Suppressor macrophage treated with lipopolysaccharide for 1 hour (primary cell): Measurements from ENCODE around the gene DTNBP1.
A peak's percentile ranks its signal among the peaks of the same experiment; 100 is the strongest.

Experiments
- DNase-seq, 3 donors: peaks; one replicate each; pipeline ENCODE4 v3.0.0-alpha.2; 2020 to 2022

Gene DTNBP1

GRCh38 chr6:15530411-15530810 is 132.4 kb downstream of the DTNBP1 start:
- DNase-seq: peak; percentile 23 to 37 (median 26)

DNA sequence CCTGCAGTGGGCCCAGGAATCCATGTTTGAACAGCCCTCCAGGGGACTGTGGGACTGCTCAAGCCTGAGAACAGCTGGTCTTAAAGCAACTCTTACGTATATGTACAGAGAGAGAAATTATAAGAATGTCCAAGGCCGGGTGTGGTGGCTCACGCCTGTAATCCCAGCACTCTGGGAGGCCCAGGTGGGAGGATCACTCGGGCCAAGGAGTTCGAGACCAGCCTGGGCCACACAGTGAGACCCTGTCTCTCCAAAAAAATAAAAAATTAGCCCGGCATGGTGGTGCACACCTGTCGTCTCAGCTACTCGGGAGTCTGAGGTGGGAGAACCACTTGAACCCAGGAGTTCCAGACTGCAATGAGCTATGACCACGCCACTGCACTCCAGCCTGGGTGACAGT is 134.0 kb downstream of the DTNBP1 start:
- no peak for DNase-seq

GRCh38 chr6:15527838-15528617 is 134.8 kb downstream of the DTNBP1 start:
- no peak for DNase-seq

DNA sequence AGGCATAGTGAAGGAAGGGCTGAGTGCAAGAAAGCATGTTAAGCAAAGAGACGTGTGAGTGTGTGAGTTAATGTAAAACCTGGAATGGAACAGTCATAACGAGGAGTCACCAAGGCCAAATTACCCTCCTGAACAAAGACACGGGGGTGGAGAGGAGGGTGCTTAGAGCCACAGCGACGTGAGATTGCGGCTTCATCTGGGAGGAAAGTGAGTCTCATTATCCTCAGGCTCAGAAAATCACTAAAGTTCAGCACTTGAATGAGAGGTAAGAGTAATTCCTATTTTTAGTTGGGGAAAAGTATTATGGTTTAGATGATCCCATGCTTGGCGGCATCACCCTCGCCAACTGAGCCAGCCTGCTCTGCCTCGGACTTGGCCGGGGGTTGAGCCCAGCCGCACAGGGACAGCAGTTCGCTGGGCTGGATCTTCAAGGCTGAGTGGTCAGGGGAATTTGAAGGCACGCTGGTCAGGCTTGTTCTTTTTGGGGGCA is 136.6 kb downstream of the DTNBP1 start:
- DNase-seq: no peak

DNA sequence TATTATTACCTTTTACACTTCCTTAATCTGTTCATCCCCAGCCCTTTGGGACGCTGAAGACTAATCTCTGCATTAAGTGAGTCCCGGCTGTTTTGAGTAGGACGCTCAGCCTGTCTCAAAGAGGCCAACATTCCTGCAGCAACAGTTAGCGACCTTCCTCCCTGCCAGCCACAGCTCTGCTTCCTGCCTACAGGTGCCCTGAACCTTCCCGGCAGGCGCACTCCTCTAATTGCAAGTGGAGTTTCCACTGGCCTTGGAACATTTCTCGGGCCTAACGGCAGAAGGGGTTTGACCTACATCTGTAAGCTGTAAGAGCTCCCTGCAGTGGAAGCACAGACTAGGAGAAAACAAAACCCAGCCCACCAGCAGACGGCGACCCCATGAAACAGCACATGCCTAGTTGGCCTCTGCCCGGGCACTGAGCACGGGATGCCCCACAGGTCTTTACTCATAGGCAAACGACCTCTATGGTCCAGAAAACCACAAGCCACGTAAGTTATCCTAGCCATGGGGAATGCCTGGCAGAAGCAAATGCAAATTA is 137.9 kb downstream of the DTNBP1 start:
- DNase-seq: no peak

- no peak for DNase-seq
These were observed 138.9 kb downstream of the DTNBP1 start for GRCh38 chr6:15523679-15524630.

- no peak for DNase-seq
These were observed 139.8 kb downstream of the DTNBP1 start for GRCh38 chr6:15522856-15523529.

DNA sequence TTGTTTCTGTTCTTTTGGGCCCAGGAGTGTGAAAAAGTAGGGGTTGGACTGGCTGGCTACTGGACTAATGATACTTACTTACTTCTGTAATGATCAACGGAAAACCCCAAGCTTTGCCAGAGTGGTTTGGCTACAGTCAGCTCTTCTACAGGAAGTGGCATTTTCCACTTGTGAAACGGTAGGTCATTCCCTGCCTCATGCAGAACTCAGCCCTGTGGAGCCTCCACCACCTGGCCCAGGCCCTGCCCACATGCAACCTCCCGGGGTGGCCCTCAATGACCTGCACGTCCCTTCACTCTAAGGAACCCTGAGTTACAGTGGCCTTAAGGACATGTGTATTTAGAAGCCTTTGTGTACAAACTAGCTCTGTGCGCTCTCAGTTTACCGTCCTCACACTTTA is 140.4 kb downstream of the DTNBP1 start:
- peak; percentile 39 to 71 (median 68) for DNase-seq

DNA sequence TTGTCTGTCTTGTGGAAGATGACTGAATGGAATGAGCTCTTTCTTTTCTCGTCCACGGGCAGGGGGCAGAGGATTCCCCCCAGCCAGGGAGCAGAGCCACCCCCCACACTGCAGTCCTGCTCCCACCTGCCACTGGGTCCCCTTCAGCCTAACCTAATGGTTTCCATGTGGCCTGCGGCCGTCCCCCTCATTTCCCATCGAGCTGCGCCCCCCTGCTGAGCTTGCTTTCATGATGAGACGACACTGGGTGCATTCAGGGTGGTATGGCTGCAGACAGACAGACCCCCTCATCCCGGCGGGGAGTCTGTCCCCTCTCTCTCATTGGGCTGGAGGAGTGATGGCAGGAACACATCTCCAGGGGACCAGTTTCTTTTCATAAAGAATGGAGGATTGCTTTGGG is 140.8 kb downstream of the DTNBP1 start:
- DNase-seq: no peak

DNA sequence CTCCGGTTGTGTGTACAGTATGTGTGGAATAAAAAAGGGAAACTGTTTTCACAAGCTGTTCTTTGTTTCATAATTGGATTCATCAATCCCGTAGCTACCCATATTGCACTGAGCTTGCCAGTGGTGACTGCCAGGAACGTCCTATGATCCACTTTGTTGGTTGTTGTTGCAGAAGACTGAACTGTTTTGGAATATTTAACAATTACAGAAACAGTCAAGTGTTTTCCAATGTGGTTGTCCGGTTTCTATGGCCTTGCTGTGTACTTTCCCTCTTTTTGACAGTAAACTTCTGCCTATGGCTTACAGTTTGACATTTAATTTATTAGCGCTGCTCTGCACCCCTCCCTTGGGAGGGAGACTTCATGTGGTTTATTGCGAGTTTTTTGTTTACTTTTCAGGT is 141.2 kb downstream of the DTNBP1 start:
- DNase-seq: peak in 2 of 3 donors; percentile 30 to 42

- no peak for DNase-seq
These were observed 142.1 kb downstream of the DTNBP1 start for GRCh38 chr6:15520626-15521203.

- DNase-seq: no peak
These were observed 143.1 kb downstream of the DTNBP1 start for GRCh38 chr6:15519681-15520080.

DNA sequence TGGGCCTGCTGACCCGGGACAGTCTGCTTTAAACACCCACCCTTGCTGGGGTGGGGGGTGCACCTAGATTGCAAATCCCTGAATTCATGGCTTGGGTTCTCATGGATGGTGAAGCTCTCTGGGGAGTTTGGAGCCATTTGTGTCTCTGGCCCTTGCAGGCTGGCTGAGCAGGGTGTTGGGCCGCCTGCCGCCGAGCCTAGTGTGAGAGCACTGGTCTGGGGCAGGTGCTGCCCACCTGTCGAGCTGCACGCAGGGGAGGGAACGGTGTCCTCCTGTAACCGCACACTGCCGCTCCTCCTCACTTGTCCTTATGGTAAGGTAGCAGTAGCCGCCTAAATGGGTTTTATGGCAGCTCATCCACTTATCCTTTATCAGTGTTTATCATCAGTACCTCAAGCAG is 143.9 kb downstream of the DTNBP1 start:
- DNase-seq: no peak

DNA sequence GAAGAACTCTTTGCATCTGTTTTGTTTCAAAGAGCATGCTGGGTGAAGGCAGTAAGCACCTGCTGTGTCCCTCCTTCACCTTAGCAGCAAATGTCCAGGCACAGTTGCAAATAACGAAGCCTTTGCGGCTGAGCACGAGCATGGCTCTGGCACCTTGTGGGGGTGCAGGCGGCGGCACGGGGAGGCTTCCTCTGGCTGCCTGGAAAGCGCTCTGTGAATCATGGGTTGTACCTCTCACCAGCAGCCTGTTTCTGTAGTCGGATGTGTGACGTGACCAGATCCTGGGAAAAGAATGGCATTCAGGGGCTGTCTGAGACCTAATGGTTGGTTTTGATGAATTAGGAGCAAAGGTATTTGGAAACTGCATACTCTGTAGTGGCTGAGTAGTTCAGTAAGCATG is 144.8 kb downstream of the DTNBP1 start:
- DNase-seq: no peak

DNA sequence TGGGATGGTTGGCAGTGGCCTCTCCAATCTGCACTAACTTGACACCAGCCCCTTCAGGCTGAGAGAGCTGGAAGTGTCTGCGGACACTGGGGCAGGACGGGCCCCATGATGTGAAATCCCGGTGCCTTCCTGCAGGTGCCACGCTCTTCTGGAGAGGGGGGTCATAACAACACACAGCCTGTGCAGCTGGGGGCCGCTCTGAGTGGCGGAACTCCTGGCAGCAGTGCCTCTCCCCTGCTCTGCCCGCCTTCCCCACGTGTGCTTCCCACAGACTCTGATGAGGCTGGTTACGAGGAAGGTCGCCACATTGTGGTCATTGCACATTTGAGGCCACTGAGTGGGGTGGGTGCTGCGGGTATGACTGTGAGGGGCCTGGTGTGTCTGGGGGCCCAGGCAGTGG is 145.2 kb downstream of the DTNBP1 start:
- no peak for DNase-seq

DNA sequence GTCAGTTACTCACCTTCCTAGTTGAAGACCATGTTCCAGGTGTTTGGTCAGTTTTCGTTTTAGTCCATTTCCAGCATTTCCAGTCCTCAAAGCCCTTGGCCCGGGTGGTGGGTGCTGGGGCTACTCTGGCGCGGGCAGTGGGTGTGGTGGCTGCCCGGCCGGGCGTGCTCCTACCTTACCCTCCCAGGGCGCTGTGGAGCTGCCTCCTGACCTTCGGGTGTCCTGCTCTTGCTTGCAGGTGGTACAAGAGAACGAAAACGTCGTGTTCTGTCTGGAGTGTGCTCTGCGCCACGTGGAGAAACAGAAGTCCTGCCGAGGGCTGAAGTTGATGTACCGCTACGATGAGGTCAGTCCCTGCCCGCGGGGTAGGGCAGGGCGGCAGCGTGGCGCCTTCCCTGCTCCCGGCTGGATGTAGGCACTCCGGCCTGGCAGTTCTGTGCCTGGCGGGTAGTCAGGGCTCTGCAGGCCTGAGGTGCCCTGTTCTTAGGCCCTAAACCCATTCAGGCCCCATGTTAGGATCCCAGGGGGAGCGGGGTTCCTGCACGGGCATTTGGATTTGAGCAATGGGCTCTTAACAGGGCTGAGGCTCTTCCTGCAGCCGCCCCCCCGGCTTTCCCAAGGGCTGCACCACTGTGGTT is 145.8 kb downstream of the DTNBP1 start:
- no peak for DNase-seq

GRCh38 chr6:15516378-15516777 is 146.4 kb downstream of the DTNBP1 start:
- no peak for DNase-seq

- no peak for DNase-seq
These were observed 147.0 kb downstream of the DTNBP1 start for GRCh38 chr6:15515660-15516375.

- no peak for DNase-seq
These were observed 147.6 kb downstream of the DTNBP1 start for GRCh38 chr6:15515226-15515625.

- no peak for DNase-seq
These were observed 148.8 kb downstream of the DTNBP1 start for GRCh38 chr6:15513801-15514711.
